PFSK-1 (cell line): ENCODE results near the gene MAST4.

Experiments
- FOXP2 ChIP-seq: optimal IDR thresholded peaks from 2 replicates; pipeline ENCODE3; 2011; ENCODE audit warnings: borderline replicate concordance, control low read depth, inconsistent platforms; ENCODE audit not compliant: insufficient read depth; ENCODE audit errors: extremely low read length, extremely low read depth
- POLR2AphosphoS5 ChIP-seq: IDR thresholded peaks from 2 replicates; pipeline ENCODE4 v1.6.1; 2012; ENCODE audit warnings: low read depth, mild to moderate bottlenecking, control low read depth, low read length, moderate library complexity
- REST ChIP-seq, 2 experiments: IDR thresholded peaks; 2 replicates each; pipeline versions ENCODE4 v1.6.1 to v1.8.0; 2011 to 2012; ENCODE audit warnings: low read depth in 2 of 2, low read length in 2 of 2, control low read depth in 1 of 2, inconsistent platforms in 1 of 2, mild to moderate bottlenecking in 1 of 2, moderate library complexity in 1 of 2; ENCODE audit not compliant: insufficient read depth in 1 of 2
- SIN3A ChIP-seq: IDR thresholded peaks from 2 replicates; pipeline ENCODE4 v1.6.1; 2012; ENCODE audit warnings: mild to moderate bottlenecking, low read length, moderate library complexity, borderline replicate concordance; ENCODE audit not compliant: insufficient read depth
- TAF1 ChIP-seq: IDR thresholded peaks from 2 replicates; pipeline ENCODE4 v1.6.1; 2012; ENCODE audit warnings: low read length, control low read depth, borderline replicate concordance; ENCODE audit not compliant: insufficient read depth

The MAST4 gene

GRCh38 chr5:66872736-66873331 is 276.6 kb downstream of the MAST4 start:
- no peak for TF ChIP-seq SIN3A
- TF ChIP-seq REST (IDR thresholded peaks at IDR 0.05; ENCODE audit: insufficient read depth in 1 of 2, low read depth in 2 of 2, low read length in 2 of 2), result no peak
- no peak for TF ChIP-seq FOXP2
- TF ChIP-seq POLR2AphosphoS5, result no peak
- no peak for TF ChIP-seq TAF1

DNA sequence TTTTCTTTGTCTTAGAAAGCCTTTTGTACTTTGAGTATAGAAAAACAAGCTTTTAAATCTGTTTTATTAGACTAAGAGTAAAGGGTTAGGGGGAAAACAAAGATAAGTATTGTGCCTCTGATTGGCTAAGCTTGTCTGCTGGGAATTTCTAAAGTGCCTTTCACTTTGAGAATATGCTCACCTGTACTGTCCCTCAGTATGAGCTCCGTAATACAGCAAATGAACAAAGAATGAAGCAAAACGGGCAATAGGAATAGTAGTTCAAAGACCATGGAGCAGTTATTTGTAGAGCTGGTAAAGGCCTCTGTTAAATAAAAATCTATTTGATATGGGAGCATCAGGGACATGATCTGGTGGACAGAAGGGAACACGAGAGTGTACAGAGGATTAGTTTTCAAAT is 277.8 kb downstream of the MAST4 start:
- TF ChIP-seq SIN3A, result no peak
- no peak for TF ChIP-seq REST (IDR thresholded peaks at IDR 0.05; ENCODE audit: insufficient read depth in 1 of 2, low read depth in 2 of 2, low read length in 2 of 2)
- no peak for TF ChIP-seq POLR2AphosphoS5
- TF ChIP-seq TAF1, result no peak
- no peak for TF ChIP-seq FOXP2

DNA sequence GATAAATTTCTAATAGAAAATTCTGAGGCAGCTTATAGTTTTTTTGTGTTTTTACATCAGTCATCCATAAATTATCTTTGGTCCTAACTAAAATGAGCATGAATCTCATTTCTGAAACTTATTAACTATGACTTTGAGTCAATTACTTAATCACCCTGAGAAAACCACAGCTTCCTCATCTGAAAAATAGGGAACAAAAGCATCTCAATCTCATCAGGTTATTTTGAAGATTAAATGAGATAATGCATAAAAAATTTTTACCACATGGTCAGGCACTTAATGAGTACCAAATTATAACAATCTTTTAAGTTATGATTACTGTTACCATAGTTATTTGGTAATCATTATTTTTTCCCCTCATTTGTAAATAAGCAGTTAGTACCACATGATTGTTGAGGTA is 279.1 kb downstream of the MAST4 start:
- TF ChIP-seq FOXP2 (no peak), REST (IDR thresholded peaks at IDR 0.05; ENCODE audit: insufficient read depth in 1 of 2, low read depth in 2 of 2, low read length in 2 of 2) (no peak), POLR2AphosphoS5 (no peak), SIN3A (no peak), TAF1 (no peak)

DNA sequence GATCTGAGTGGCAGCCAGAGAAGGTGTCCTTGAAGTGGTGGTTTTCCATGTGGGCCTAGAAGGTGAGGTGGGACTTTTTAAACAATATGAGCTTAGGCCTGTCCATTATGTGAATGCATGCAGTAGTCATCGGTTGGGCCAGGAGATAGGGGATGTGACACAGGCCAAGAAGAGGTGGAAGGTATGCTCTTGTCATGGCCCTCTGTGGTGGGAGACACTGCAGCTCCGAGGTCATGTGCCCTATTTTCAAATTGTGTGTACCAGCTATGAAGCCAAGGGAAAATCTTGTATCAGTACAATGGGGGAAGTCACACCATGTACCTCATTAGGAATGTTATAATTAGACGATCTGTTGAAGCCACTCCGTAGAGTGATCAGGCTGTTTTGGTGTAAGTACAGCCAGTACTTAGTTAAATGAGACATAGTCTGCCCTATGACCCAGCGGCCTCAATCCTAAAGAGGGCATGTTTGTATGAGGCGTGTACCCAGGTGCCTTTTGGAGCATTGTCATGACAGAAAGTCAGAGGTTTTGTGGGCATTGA is 280.1 kb downstream of the MAST4 start:
- TF ChIP-seq REST (IDR thresholded peaks at IDR 0.05; ENCODE audit: insufficient read depth in 1 of 2, low read depth in 2 of 2, low read length in 2 of 2), result no peak
- no peak for TF ChIP-seq POLR2AphosphoS5
- no peak for TF ChIP-seq TAF1
- TF ChIP-seq SIN3A, result no peak
- no peak for TF ChIP-seq FOXP2
